Stimulated activated CD4-positive, alpha-beta T cell treated with anti-CD3 and anti-CD28 coated beads, TNF-alpha, amount 100 ng/mL, for 48 hours (primary cell): ENCODE data around the gene OR2T4.

Experiments used
- DNase-seq, 3 donors: peaks; one replicate each; pipeline ENCODE4 v3.0.0-alpha.2; 2020; ENCODE audit warnings: low read depth in 3 of 3

The OR2T4 gene

GRCh38 chr1:248361121-248361715 lies at the start of gene OR2T4:
OR2T4 (plus strand) TSS chr1:248361665; CDS start chr1:248361665, 0 bp downstream.
- no peak for DNase-seq

- no peak for DNase-seq
Measured at GRCh38 chr1:248316796-248317195, 44.7 kb upstream of the OR2T4 start.

- DNase-seq: no peak
Measured at GRCh38 chr1:248324468-248324867, 37.0 kb upstream of the OR2T4 start, which contains the start of gene OR2M7. OR2M7 (minus strand) TSS chr1:248324568; CDS start chr1:248324568, 0 bp downstream.

- DNase-seq: no peak
Measured at GRCh38 chr1:248343451-248343850, 18.0 kb upstream of the OR2T4 start.

- DNase-seq: no peak
Measured at GRCh38 chr1:248348475-248348874, 13.0 kb upstream of the OR2T4 start, which contains the start of gene OR14C36. OR14C36 (plus strand) TSS chr1:248348775; CDS start chr1:248348775, 0 bp downstream.

- DNase-seq: no peak
Measured at GRCh38 chr1:248359415-248359814, 2.0 kb upstream of the OR2T4 start.

- DNase-seq: no peak
Measured at GRCh38 chr1:248366609-248367008, 5.1 kb downstream of the OR2T4 start.

GRCh38 chr1:248372394-248372793 lies 10.9 kb downstream of the OR2T4 start:
- DNase-seq: no peak

- DNase-seq: no peak
Measured at GRCh38 chr1:248373761-248374160, 12.3 kb downstream of the OR2T4 start.

GRCh38 chr1:248375446-248375845 lies 14.0 kb downstream of the OR2T4 start, which contains the start of gene OR2T6:
OR2T6 (plus strand) TSS chr1:248375746; CDS start chr1:248387609, 11,863 bp downstream.
- no peak for DNase-seq

- no peak for DNase-seq
Measured at GRCh38 chr1:248376916-248377315, 15.5 kb downstream of the OR2T4 start.

- no peak for DNase-seq
Measured at GRCh38 chr1:248380854-248381253, 19.4 kb downstream of the OR2T4 start.

- DNase-seq: no peak
Measured at GRCh38 chr1:248388426-248388825, 27.0 kb downstream of the OR2T4 start.

GRCh38 chr1:248393050-248393449 lies 31.6 kb downstream of the OR2T4 start:
- no peak for DNase-seq

GRCh38 chr1:248402748-248403147 lies 41.3 kb downstream of the OR2T4 start, which contains the start of gene OR2T1:
OR2T1 (plus strand) TSS chr1:248403048; CDS start chr1:248406148, 3,100 bp downstream.
- DNase-seq: no peak

- DNase-seq: no peak
Measured at GRCh38 chr1:248404024-248404423, 42.6 kb downstream of the OR2T4 start.

- DNase-seq: no peak
Measured at GRCh38 chr1:248406721-248407692, 45.5 kb downstream of the OR2T4 start.
